SK-N-SH (cell line): ENCODE data around the gene PRKCD. TPM values are rescaled to one million over a fixed set of nuclear protein-coding genes. Genes with fewer than 3 reads are reported as not detected.

Experiments
- CTCF ChIA-PET: fragments of 300-600, 350-600 bp; formaldehyde crosslinking; extraction: SDS; loops from one replicate; lab custom pipeline; 2021; lab: Yijun Ruan, JAX
- POLR2A ChIA-PET: fragments of 350-600 bp; sonication (Branson Sonifier 250); formaldehyde crosslinking; extraction: SDS; loops from one replicate; lab custom pipeline; 2020; ENCODE audit warnings: antibody characterized with exemption, inconsistent platforms; lab: Yijun Ruan, JAX
- DNase-seq: peaks from one replicate; pipeline ENCODE4 v3.0.0; 2012
- H2AFZ ChIP-seq: fragments of 200-600 bp; sonication (generic); 2 replicates; pipeline ENCODE4 v1.8.1; 2016; ENCODE audit warnings: antibody characterized with exemption, mild to moderate bottlenecking, low read depth
- H3F3A ChIP-seq: fragments of 200-600 bp; sonication (generic); replicated peaks from 2 replicates; pipeline ENCODE3; 2016; ENCODE audit warnings: antibody characterized with exemption, mild to moderate bottlenecking; ENCODE audit not compliant: insufficient read depth
- H3K27ac ChIP-seq, 2 experiments: fragments of 200-500 bp in 1 of 2; fragments of 200-600 bp in 1 of 2; sonication (Bioruptor generic) in 1 of 2; sonication (generic), shearing (Covaris generic) in 1 of 2; 2 replicates each; pipeline versions ENCODE4 v1.5.1 to v1.6.1; 2014 to 2016; ENCODE audit warnings: low read depth in 2 of 2, inconsistent platforms in 1 of 2, low read length in 1 of 2, mild to moderate bottlenecking in 1 of 2, mixed read lengths in 1 of 2
- H3K27me3 ChIP-seq: fragments of 200-600 bp; sonication (generic), shearing (Covaris generic); 2 replicates; pipeline ENCODE4 v1.6.1; 2016; ENCODE audit warnings: mixed run types; ENCODE audit not compliant: insufficient read depth
- H3K36me3 ChIP-seq, 2 experiments: fragments of 200-500 bp in 1 of 2; fragments of 200-600 bp in 1 of 2; sonication (Bioruptor generic) in 1 of 2; sonication (generic) in 1 of 2; replicated peaks in 1 of 2; 2 replicates each; pipeline versions ENCODE3 to v1.5.1; 2014 to 2016; ENCODE audit warnings: low read length in 1 of 2, mild to moderate bottlenecking in 1 of 2; ENCODE audit not compliant: insufficient read depth in 2 of 2, control insufficient read depth in 1 of 2
- H3K4me1 ChIP-seq, 2 experiments: fragments of 200-500 bp in 1 of 2; fragments of 200-600 bp in 1 of 2; sonication (Bioruptor generic) in 1 of 2; sonication (generic), shearing (Covaris generic) in 1 of 2; 2 replicates each; pipeline versions ENCODE4 v1.5.1 to v1.6.1; 2014 to 2016; ENCODE audit warnings: low read depth in 1 of 2, low read length in 1 of 2, mixed run types in 1 of 2; ENCODE audit not compliant: insufficient read depth in 2 of 2, control insufficient read depth in 1 of 2
- H3K4me2 ChIP-seq: fragments of 200-600 bp; sonication (generic), shearing (Covaris generic); 2 replicates; pipeline ENCODE4 v1.6.1; 2017; ENCODE audit warnings: mixed run types
- H3K4me3 ChIP-seq, 2 experiments: fragments of 200-500 bp in 1 of 2; fragments of 200-600 bp in 1 of 2; sonication (Bioruptor generic) in 1 of 2; sonication (generic), shearing (Covaris generic) in 1 of 2; 2 replicates each; pipeline versions ENCODE4 v1.5.1 to v1.8.1; 2014 to 2016; ENCODE audit warnings: low read depth in 2 of 2, inconsistent platforms in 1 of 2, low read length in 1 of 2, mild to moderate bottlenecking in 1 of 2, mixed read lengths in 1 of 2, moderate library complexity in 1 of 2
- H3K79me2 ChIP-seq: fragments of 200-600 bp; sonication (generic); 2 replicates; pipeline ENCODE4 v1.8.1; 2017; ENCODE audit warnings: mild to moderate bottlenecking; ENCODE audit not compliant: insufficient read depth
- H3K9ac ChIP-seq: fragments of 200-600 bp; sonication (generic); 2 replicates; pipeline ENCODE4 v1.6.1; 2017; ENCODE audit warnings: mixed run types
- H3K9me2 ChIP-seq: fragments of 200-600 bp; sonication (generic); 2 replicates; pipeline ENCODE4 v1.6.1; 2017; ENCODE audit warnings: mixed run types
- H3K9me3 ChIP-seq: fragments of 200-600 bp; sonication (generic); 2 replicates; pipeline ENCODE4 v1.6.1; 2017; ENCODE audit warnings: mixed run types, mild to moderate bottlenecking, moderate library complexity
- H4K20me1 ChIP-seq: fragments of 200-600 bp; sonication (generic); 2 replicates; pipeline ENCODE4 v1.6.1; 2017; ENCODE audit warnings: mild to moderate bottlenecking, mixed run types; ENCODE audit not compliant: insufficient read depth
- EP300 ChIP-seq, 2 experiments: IDR thresholded peaks; 2 replicates each; pipeline versions ENCODE4 v1.4.0 to v1.6.1; 2012; ENCODE audit warnings: borderline replicate concordance in 1 of 2, low read depth in 1 of 2, low read length in 1 of 2
- FOSL2 ChIP-seq: IDR thresholded peaks from 2 replicates; pipeline ENCODE4 v1.4.0; 2012; ENCODE audit warnings: low read depth, mild to moderate bottlenecking, moderate library complexity, borderline replicate concordance
- FOXM1 ChIP-seq: IDR thresholded peaks from 2 replicates; pipeline ENCODE4 v1.4.0; 2012; ENCODE audit warnings: low read depth, mild to moderate bottlenecking
- GATA2 ChIP-seq: sonication (generic); formaldehyde crosslinking; IDR thresholded peaks from 2 replicates; pipeline ENCODE4 v1.5.0; 2020; ENCODE audit warnings: mild to moderate bottlenecking, missing genetic modification reagents
- JUND ChIP-seq: IDR thresholded peaks from 2 replicates; pipeline ENCODE4 v1.4.0; 2012
- MEF2A ChIP-seq: IDR thresholded peaks from 2 replicates; pipeline ENCODE4 v1.4.0; 2012; ENCODE audit warnings: low read depth, borderline replicate concordance
- MXI1 ChIP-seq: IDR thresholded peaks from 2 replicates; pipeline ENCODE4 v1.6.1; 2012; ENCODE audit warnings: mild to moderate bottlenecking, low read depth, low read length, improper control_type of control experiment
- NRF1 ChIP-seq: IDR thresholded peaks from 2 replicates; pipeline ENCODE4 v1.6.1; 2012; ENCODE audit warnings: low read depth, mild to moderate bottlenecking, low read length
- PBX3 ChIP-seq: IDR thresholded peaks from 2 replicates; pipeline ENCODE4; 2012
- POLR2AphosphoS5 ChIP-seq: IDR thresholded peaks from 2 replicates; pipeline ENCODE4 v1.6.1; 2012; ENCODE audit warnings: low read depth, low read length
- YY1 ChIP-seq: IDR thresholded peaks from 2 replicates; pipeline ENCODE4 v1.4.0; 2012; ENCODE audit warnings: low read depth, mild to moderate bottlenecking
- ZBTB33 ChIP-seq: IDR thresholded peaks from 2 replicates; pipeline ENCODE4 v1.4.0; 2012; ENCODE audit warnings: low read depth, borderline replicate concordance
- WGBS: methylation state at CpG from one replicate; pipeline ENCODE4 v1.1.6; 2017; ENCODE audit warnings: low lambda C conversion rate; 5-methylcytosine and 5-hydroxymethylcytosine counted together
- polyA plus RNA-seq, 3 experiments: library from polyadenylated mRNA; depleted of rRNA; stranded (reverse); fragments of >200 nt; gene quantifications; 2 replicates each; pipeline ENCODE4 v1.2.3, GENCODE V29; 2012

PRKCD gene
- polyA plus RNA-seq, 1 of the 3 experiments (the other 2 are of a cell fraction), result 29.0 TPM

- Histone ChIP-seq H3K4me3 (no peak overlapping the region), H3K4me2 (no peak overlapping the region), H3K27me3 (no peaks in the 10 kb centered on the region), H3K79me2 (no peaks in the 10 kb centered on the region), H2AFZ (no peak overlapping the region), H3K9me2 (no peaks in the 10 kb centered on the region), H3K9me3 (no peaks in the 10 kb centered on the region), H3K4me1 (no peaks in the 10 kb centered on the region), H3K36me3 (peaks cover 32 to 64% of the 10 kb centered on the region in 2 experiments), H3F3A (peaks cover 17% of the 10 kb centered on the region), H3K27ac (no peak overlapping the region), H4K20me1 (no peaks in the 10 kb centered on the region), H3K9ac (no peak overlapping the region)
- WGBS, result 80% methylated on average over 2 of the region's 5 CpGs
- ChIA-PET CTCF (interaction anchor here (1.1 kb wide), 1 partner anchor 28 kb away, joined by 5 read pairs; no protein-coding TSS in a partner anchor), POLR2A (no interaction called here)
- TF ChIP-seq GATA2 (CRISPR knock-in tag) (no peak), JUND (no peak), PBX3 (no peak), MEF2A (no peak), YY1 (no peak)
- no peak for DNase-seq
Measured at GRCh38 chr3:53224026-53224425, 63.0 kb downstream of the PRKCD start.

GRCh38 chr3:53224536-53224935 lies 63.5 kb downstream of the PRKCD start:
- H4K20me1 ChIP-seq, result no peaks in the 10 kb centered on the region
- ChIA-PET CTCF (interaction anchor here (1.0 to 1.1 kb wide), 2 partner anchors 10 to 29 kb away, joined by 3 to 5 read pairs; no protein-coding TSS in a partner anchor), POLR2A (no interaction called here)
- H3K9me2 ChIP-seq, result no peaks in the 10 kb centered on the region
- peaks cover 17% of the 10 kb centered on the region for H3F3A ChIP-seq
- peaks cover 36 to 69% of the 10 kb centered on the region in 2 experiments for H3K36me3 ChIP-seq
- DNase-seq, result no peak
- no peak overlapping the region for H3K9ac ChIP-seq
- WGBS, result 96% methylated on average over 4 of the region's 5 CpGs
- no peaks in the 10 kb centered on the region for H3K4me1 ChIP-seq
- H3K27me3 ChIP-seq, result no peaks in the 10 kb centered on the region
- no peak overlapping the region for H3K4me3 ChIP-seq
- TF ChIP-seq MXI1 (no peak), GATA2 (CRISPR knock-in tag) (no peak), EP300 (IDR thresholded peaks at IDR 0.05; ENCODE audit: borderline replicate concordance in 1 of 2, low read depth in 1 of 2, low read length in 1 of 2) (no peak), FOSL2 (no peak), POLR2AphosphoS5 (no peak), JUND (no peak), NRF1 (no peak), ZBTB33 (no peak), FOXM1 (no peak), PBX3 (no peak)
- H3K27ac ChIP-seq, result no peak overlapping the region
- H2AFZ ChIP-seq, result no peak overlapping the region
- H3K79me2 ChIP-seq, result no peaks in the 10 kb centered on the region
- H3K9me3 ChIP-seq, result no peaks in the 10 kb centered on the region
- no peak overlapping the region for H3K4me2 ChIP-seq
